Esophagus muscularis mucosa (tissue), 4 donors: ENCODE results near the gene PIGZ. TPM values are rescaled to one million over a fixed set of nuclear protein-coding genes. Genes with fewer than 3 reads are reported as not detected.

Experiments
- DNase-seq: peaks from one replicate; pipeline ENCODE4 v3.0.0-alpha.2; 2017; ENCODE audit errors: extremely low spot score
- H3K27ac ChIP-seq, 4 donors: fragments of 200-600 bp; sonication (generic); replicated peaks in 1 of 4; 1 replicate in 3 of 4; 2 replicates in 1 of 4; pipeline ENCODE4 v1.5.1; 2016 to 2019; ENCODE audit warnings: mild to moderate bottlenecking in 1 of 4
- H3K27me3 ChIP-seq, 4 donors: fragments of 200-600 bp; sonication (generic); one replicate each; pipeline versions ENCODE4 v1.5.1 to v1.6.0; 2016 to 2019
- H3K36me3 ChIP-seq, 4 donors: fragments of 200-600 bp; sonication (generic); one replicate each; pipeline ENCODE4 v1.5.1; 2016 to 2019
- H3K4me1 ChIP-seq, 4 donors: fragments of 200-600 bp; sonication (generic); one replicate each; pipeline ENCODE4 v1.5.1; 2016 to 2019
- H3K4me3 ChIP-seq, 4 donors: fragments of 200-600 bp; sonication (generic); 1 replicate in 2 of 4; 2 replicates in 2 of 4; pipeline ENCODE4 v1.5.1; 2016 to 2019; ENCODE audit warnings: mild to moderate bottlenecking in 4 of 4, moderate library complexity in 1 of 4
- H3K9me3 ChIP-seq, 4 donors: fragments of 200-600 bp; sonication (generic); 1 replicate in 3 of 4; 2 replicates in 1 of 4; pipeline ENCODE4 v1.5.1; 2016 to 2019
- CTCF ChIP-seq, 3 experiments: fragments of 200-600 bp in 2 of 3; fragments of 450-650 bp in 1 of 3; sonication (generic) in 2 of 3; IDR thresholded peaks; one replicate each; pipeline ENCODE4 v1.5.1; 2017 to 2019; ENCODE audit warnings: antibody characterized with exemption in 3 of 3, mild to moderate bottlenecking in 2 of 3, moderate library complexity in 1 of 3
- EP300 ChIP-seq: sonication (generic); formaldehyde crosslinking; IDR thresholded peaks from one replicate; pipeline ENCODE4 v1.6.1; 2017; ENCODE audit warnings: antibody characterized with exemption
- POLR2A ChIP-seq: fragments of 450-650 bp; IDR thresholded peaks from one replicate; pipeline ENCODE4 v1.6.1; 2017; ENCODE audit warnings: antibody characterized with exemption, moderate library complexity, mild to moderate bottlenecking, low read depth
- POLR2AphosphoS5 ChIP-seq, 2 donors: sonication (generic); formaldehyde crosslinking; IDR thresholded peaks; one replicate each; pipeline ENCODE4 v1.6.1; 2017; ENCODE audit warnings: antibody characterized with exemption in 2 of 2
- WGBS: methylation state at CpG from one replicate; pipeline ENCODE4 v1.1.5; 2018; 5-methylcytosine and 5-hydroxymethylcytosine counted together
- intact Hi-C: fragments of 100-400 bp; cut with DNase I; formaldehyde crosslinking; loops from one replicate; pipeline ENCODE4 v1.15.1; 2023
- total RNA-seq, 4 donors: library from RNA; depleted of rRNA; stranded (reverse); fragments of >200 nt; gene quantifications; one replicate each; pipeline versions ENCODE4 v1.1.0 to v1.2.1, GENCODE V29; 2016

The PIGZ gene
- total RNA-seq, 4 donors from 2014 or later, result 12.9 to 18.2 (median 15.4) TPM

GRCh38 chr3:196938124-196938523 is 30.5 kb downstream of the PIGZ start:
- intact Hi-C loops, result no loop called here
- Histone ChIP-seq H3K27me3 (peaks cover 0 to 6% (median 0%) of the 10 kb centered on the region in 4 donors), H3K4me3 (no peak overlapping the region), H3K36me3 (peaks cover 36 to 72% (median 66%) of the 10 kb centered on the region in 4 donors), H3K4me1 (peaks cover 11 to 23% (median 21%) of the 10 kb centered on the region in 4 donors), H3K9me3 (no peaks in the 10 kb centered on the region), H3K27ac (no peak overlapping the region)
- whole genome bisulfite sequencing, result 81% methylated on average over 2 of the region's 2 CpGs
- no peak for DNase-seq
- TF ChIP-seq EP300 (no peak), CTCF (IDR thresholded peaks at IDR 0.05) (no peak), POLR2A (no peak), POLR2AphosphoS5 (IDR thresholded peaks at IDR 0.05) (no peak)

- Histone ChIP-seq H3K4me1 (peaks cover 8 to 17% (median 15%) of the 10 kb centered on the region in 4 donors), H3K4me3 (no peak overlapping the region), H3K9me3 (no peaks in the 10 kb centered on the region), H3K36me3 (peaks cover 47 to 90% (median 81%) of the 10 kb centered on the region in 4 donors), H3K27ac (no peak overlapping the region), H3K27me3 (no peaks in the 10 kb centered on the region)
- intact Hi-C loops, result no loop called here
- no peak for DNase-seq
- no peak for TF ChIP-seq CTCF (IDR thresholded peaks at IDR 0.05)
- no peak for TF ChIP-seq EP300
- TF ChIP-seq POLR2A, result no peak
- no peak for TF ChIP-seq POLR2AphosphoS5 (IDR thresholded peaks at IDR 0.05)
- 87% methylated on average over 3 of the region's 3 CpGs for WGBS
These were observed 32.3 kb downstream of the PIGZ start for GRCh38 chr3:196936288-196936687.

GRCh38 chr3:196932600-196932999 is 36.0 kb downstream of the PIGZ start:
- Histone ChIP-seq H3K36me3 (peaks cover 46 to 98% (median 85%) of the 10 kb centered on the region in 4 donors), H3K27me3 (no peaks in the 10 kb centered on the region), H3K27ac (no peak overlapping the region), H3K4me1 (no peaks in the 10 kb centered on the region), H3K9me3 (no peaks in the 10 kb centered on the region), H3K4me3 (no peak overlapping the region)
- intact Hi-C loops, result no loop called here
- WGBS, result 86% methylated on average over 3 of the region's 3 CpGs
- DNase-seq, result no peak
- TF ChIP-seq POLR2AphosphoS5 (IDR thresholded peaks at IDR 0.05), result no peak
- TF ChIP-seq CTCF (IDR thresholded peaks at IDR 0.05), result no peak
- no peak for TF ChIP-seq POLR2A
- no peak for TF ChIP-seq EP300

- no peak overlapping the region for H3K27ac ChIP-seq
- no peaks in the 10 kb centered on the region for H3K9me3 ChIP-seq
- no peak for DNase-seq
- TF ChIP-seq POLR2A (no peak), EP300 (no peak), POLR2AphosphoS5 (IDR thresholded peaks at IDR 0.05) (no peak), CTCF (IDR thresholded peaks at IDR 0.05) (no peak)
- peaks cover 44 to 98% (median 79%) of the 10 kb centered on the region in 4 donors for H3K36me3 ChIP-seq
- no peaks in the 10 kb centered on the region for H3K27me3 ChIP-seq
- intact Hi-C loops, result no loop called here
- H3K4me3 ChIP-seq, result no peak overlapping the region
- 74% methylated on average over 12 of the region's 12 CpGs for WGBS
- no peaks in the 10 kb centered on the region for H3K4me1 ChIP-seq
These were observed 36.6 kb downstream of the PIGZ start for GRCh38 chr3:196931828-196932587.

- WGBS, result 97% methylated on average over 4 of the region's 4 CpGs
- intact Hi-C loops, result no loop called here
- Histone ChIP-seq H3K36me3 (peaks cover 36 to 94% (median 70%) of the 10 kb centered on the region in 4 donors), H3K9me3 (no peaks in the 10 kb centered on the region), H3K4me3 (no peak overlapping the region), H3K27ac (no peak overlapping the region), H3K27me3 (no peaks in the 10 kb centered on the region), H3K4me1 (no peaks in the 10 kb centered on the region)
- no peak for DNase-seq
- no peak for TF ChIP-seq POLR2A
- TF ChIP-seq CTCF (IDR thresholded peaks at IDR 0.05), result no peak
- no peak for TF ChIP-seq POLR2AphosphoS5 (IDR thresholded peaks at IDR 0.05)
- no peak for TF ChIP-seq EP300
These were observed 37.5 kb downstream of the PIGZ start for GRCh38 chr3:196931157-196931556.
